Transverse colon (tissue), 4 donors: Measurements from ENCODE around the gene CENPB.

Experiments used
- CTCF ChIP-seq, 5 experiments: fragments of 200-600 bp in 3 of 5; fragments of 450-650 bp in 2 of 5; sonication (generic) in 3 of 5; IDR thresholded peaks; 1 replicate in 2 of 5; 2 replicates in 3 of 5; pipeline ENCODE4 v1.5.1; 2016 to 2017; ENCODE audit warnings: antibody characterized with exemption in 5 of 5, inconsistent platforms in 3 of 5, mild to moderate bottlenecking in 2 of 5, moderate library complexity in 1 of 5
- POLR2AphosphoS5 ChIP-seq, 3 donors: sonication (generic); formaldehyde crosslinking; IDR thresholded peaks; one replicate each; pipeline ENCODE4 v1.6.1; 2016; ENCODE audit warnings: antibody characterized with exemption in 3 of 3

GRCh38 chr20:3778976-3779375 is 7.6 kb downstream of the CENPB start:
- no peak for TF ChIP-seq CTCF (IDR thresholded peaks at IDR 0.05)
- TF ChIP-seq POLR2AphosphoS5 (IDR thresholded peaks at IDR 0.05) = no peak
